ENCODE measurements around the gene CABP2.
"Not testable (repeated sequence)": the region's sequence is repeated elsewhere in the genome, so short reads cannot be mapped to it uniquely, and the experiment has no call there.

CABP2 gene

DNA sequence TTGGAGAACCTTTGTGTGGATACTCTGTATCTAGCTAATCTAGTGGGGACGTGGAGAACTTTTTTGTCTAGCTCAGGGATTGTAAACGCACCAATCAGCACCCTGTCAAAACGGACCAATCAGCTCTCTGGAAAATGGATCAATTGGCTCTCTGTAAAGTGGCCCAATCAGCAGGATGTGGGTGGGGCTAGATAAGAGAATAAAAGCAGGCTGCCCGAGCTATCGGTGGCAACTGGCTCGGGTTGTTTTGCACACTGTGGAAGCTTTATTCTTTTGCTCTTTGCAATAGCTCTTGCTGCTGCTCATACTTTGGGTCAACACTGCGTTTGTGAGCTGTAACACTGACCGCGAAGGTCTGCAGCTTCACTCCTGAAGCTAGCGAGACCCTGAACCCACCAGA lies 46.6 kb downstream of the CABP2 start:
- not testable (repeated sequence) for DNase-seq (ENCODE audit: low spot score)

DNA sequence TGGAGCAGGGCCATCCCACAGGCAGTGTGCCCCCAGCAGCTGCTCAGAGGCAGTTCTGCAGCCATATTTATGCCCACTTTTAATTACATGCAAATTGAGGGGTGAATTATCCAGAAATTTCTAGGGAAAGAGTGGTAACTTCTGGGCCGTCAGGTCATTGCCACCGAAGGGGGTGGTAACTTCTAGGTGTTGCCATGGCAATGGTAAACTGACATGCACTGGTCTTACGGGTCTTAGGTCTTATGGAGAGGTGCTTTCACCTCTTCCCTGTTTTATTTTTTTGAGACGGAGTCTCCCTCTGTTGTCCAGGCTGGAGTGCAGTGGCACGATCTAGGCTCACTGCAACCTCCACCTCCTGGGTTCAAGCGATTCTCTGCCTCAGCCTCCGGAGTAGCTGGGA lies 50.4 kb downstream of the CABP2 start:
- no peak for DNase-seq (ENCODE audit: low spot score)

- DNase-seq (ENCODE audit: low spot score), result no peak
These were observed 52.8 kb downstream of the CABP2 start for GRCh38 chr11:67470337-67471002.

DNA sequence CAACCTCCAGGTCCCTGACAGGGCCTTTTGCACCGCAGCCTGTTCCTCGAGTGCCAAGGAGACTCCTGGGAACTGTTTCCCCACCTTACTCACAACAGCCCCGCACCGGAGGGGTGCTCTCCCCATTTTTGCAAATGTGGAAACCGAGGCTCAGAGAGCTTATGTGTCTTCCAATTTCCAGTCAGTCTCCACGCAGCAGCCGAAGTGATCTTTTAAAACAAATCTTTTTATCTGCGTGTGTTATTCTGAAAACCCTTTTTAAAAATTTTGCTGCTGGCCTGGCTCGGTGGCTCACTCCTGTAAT lies 53.8 kb downstream of the CABP2 start:
- no peak for DNase-seq (ENCODE audit: low spot score)

All from CD4-positive, alpha-beta T cell treated with Interleukin-2 at 100 ng/mL for 4 hours (primary cell).